Retinal pigment epithelial cell (primary cell): ENCODE data around the gene PRKD3.
A peak's percentile ranks its signal among the peaks of the same experiment; 100 is the strongest.

Experiments used
- DNase-seq: peaks from one replicate; pipeline ENCODE4 v3.0.0-alpha.2; 2010; ENCODE audit warnings: low read depth
- H3K4me3 ChIP-seq: 2 replicates; pipeline ENCODE4 v1.5.1; 2011; ENCODE audit warnings: mild to moderate bottlenecking, low read length, control low read depth, moderate library complexity
- TF ChIP-seq, protein P1 (sequence below): conservative IDR thresholded peaks from 2 replicates; pipeline ENCODE4 v1.5.1; 2011; ENCODE audit warnings: low read depth, low read length, control low read depth, inconsistent platforms

PRKD3 gene

DNA sequence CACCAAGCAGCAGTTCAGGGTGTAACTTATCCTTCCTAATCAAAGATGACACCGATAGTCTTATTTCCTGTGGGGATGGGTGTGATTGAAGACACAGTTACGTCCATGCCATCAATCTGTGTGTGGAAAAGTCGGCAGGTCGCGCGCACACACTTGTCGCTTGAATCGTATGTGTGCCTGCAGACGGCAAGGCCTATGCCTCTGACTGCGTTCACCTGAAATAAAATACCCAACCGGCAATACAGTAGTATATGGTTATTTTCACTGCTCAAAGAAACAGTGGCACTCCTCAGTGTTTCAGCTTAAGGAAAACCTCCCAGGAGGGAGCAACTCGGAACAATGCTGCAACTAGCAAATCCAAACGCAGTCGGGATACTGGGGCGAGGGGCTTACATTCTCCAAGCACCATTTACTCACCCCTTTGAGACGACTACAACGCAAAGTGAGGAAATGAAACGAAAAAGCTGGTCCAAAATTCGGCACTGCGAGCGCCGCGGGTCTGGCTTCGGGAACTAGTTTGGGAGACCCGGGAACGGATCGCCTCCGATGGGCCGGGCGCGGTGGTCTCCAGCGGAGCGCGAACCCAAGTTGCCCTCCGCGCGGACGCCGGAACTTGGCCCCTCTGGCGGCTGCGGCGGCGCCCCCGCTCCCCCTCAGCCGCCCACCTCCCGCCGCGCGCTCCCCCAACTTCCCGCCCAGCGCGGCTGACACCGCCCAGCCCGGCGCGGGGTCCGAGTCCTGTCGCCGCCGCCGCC, 675 bp downstream of the PRKD3 start:
- DNase-seq: no peak
- H3K4me3 ChIP-seq: peak overlapping the region; percentile 87

DNA sequence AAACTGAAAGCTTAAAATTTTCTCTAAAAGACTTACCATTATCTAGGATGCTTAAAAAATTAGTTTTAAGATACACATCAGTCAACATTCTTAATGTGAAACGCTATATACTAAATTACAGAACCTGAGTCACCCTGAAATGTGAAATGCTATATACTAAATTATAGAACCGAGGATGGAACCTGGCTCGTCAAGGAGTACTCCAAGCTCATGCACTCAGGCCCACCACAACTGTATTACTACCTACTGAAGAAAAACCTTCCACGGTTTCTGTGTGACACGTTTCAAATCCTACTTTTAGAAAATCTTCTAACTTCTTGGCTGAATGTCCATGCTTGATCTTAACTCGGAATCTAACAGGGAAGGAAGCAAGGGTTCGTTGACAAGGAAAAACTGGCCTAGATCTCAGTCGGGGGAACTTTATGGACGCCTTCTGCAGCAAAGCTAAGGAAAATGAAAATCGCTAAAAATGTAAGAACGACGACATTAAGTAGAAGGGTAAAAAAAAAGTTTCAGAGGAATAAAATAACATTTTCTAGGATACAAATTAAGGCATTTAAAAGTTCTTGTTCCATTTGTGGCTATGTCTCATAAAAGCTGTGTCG, 1.4 kb downstream of the PRKD3 start:
- TF ChIP-seq, protein P1, sequence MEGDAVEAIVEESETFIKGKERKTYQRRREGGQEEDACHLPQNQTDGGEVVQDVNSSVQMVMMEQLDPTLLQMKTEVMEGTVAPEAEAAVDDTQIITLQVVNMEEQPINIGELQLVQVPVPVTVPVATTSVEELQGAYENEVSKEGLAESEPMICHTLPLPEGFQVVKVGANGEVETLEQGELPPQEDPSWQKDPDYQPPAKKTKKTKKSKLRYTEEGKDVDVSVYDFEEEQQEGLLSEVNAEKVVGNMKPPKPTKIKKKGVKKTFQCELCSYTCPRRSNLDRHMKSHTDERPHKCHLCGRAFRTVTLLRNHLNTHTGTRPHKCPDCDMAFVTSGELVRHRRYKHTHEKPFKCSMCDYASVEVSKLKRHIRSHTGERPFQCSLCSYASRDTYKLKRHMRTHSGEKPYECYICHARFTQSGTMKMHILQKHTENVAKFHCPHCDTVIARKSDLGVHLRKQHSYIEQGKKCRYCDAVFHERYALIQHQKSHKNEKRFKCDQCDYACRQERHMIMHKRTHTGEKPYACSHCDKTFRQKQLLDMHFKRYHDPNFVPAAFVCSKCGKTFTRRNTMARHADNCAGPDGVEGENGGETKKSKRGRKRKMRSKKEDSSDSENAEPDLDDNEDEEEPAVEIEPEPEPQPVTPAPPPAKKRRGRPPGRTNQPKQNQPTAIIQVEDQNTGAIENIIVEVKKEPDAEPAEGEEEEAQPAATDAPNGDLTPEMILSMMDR: no peak
- peak overlapping the region; percentile 87 for H3K4me3 ChIP-seq
- DNase-seq: no peak

More for the DNA sequence above, 675 bp downstream of the PRKD3 start:
- TF ChIP-seq, protein P1: no peak

DNA sequence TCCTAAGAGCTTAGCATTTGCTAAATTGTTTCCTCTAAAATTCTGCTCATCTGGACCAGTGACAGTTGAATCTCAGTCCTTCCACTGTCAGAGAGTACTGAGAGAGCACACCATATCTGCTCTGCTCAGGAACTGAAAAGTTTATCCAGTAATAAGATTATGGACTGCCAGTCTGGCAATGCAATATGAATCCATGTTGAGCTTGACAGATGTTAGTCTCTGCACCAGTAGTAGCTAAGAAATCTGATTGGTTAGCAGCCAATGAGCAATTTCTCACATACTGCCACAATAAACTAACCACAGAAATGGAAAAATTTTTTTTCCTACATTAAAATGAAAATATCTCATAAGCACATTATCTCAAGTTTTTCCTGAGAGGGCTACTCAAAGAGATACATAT, 2.3 kb downstream of the PRKD3 start:
- H3K4me3 ChIP-seq: no peak overlapping the region
- DNase-seq: no peak
- TF ChIP-seq, protein P1: no peak

DNA sequence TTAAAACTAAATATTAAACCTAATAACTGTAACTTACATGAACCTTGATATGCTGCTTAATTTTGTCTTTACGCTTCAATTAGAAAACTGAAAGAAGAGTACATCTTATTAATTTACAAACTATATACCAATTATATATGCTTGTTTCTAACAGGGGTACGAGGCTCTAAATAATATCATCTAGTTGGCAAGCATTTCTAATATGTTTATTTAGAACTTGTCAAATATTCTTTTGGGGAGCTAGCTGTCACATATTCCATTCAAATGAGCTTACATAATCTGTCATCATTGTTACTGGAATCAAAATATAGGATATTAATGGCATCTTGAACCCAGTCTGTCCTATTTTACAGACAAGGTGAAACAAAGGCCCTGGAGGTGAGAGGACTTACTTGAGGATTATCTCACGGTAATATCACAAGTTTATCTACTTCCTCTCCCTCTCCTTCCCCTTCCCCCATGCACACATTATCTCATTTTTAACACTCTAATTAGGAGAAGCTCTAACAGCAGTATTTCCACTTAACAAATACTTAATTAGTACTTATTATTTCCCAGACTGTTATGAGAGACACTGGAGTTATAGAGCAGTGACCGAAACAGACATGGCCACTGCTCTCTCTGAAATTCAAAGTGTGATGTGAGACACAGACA, 3.5 kb downstream of the PRKD3 start:
- TF ChIP-seq, protein P1: no peak
- H3K4me3 ChIP-seq: no peak overlapping the region
- no peak for DNase-seq

DNA sequence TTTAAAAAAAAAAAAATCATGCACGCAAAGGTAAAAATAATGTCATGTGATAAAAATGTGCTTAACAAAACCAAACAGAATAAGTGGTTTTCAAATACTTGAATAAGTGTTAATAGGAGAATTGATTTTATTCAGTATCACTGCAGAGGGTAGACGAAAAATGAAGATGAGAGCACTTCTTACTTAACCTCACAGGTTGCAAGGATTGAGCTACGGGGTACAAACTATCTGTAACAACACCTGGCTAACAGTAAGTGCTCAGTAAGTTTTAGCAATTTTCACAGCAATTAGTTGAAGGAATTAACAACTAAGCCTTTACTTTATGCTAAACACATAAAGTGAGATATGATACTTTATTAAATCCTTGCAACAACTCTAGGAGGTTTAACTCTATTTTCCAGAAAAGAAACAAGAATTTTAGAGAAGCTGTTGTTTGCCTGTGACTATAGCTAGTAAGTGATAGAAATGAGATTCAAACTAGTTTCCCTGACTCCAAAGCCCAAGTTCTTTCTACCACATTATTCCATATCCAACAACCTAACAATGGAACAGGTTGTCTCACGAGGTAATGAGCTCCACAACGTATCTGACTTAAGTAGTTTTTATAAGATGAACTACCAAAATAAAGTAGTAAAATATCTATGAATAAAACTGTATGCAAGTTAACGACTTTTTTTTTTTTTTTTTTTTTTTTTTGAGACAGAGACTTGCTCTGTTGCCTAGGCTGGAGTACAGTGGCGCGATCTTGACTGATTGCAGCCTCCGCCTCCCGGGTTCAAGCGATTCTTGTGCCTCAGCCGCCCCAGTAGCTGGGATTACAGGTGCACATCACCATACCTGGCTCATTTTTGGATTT, 4.7 kb downstream of the PRKD3 start:
- no peak overlapping the region for H3K4me3 ChIP-seq
- TF ChIP-seq, protein P1: no peak
- DNase-seq: no peak

DNA sequence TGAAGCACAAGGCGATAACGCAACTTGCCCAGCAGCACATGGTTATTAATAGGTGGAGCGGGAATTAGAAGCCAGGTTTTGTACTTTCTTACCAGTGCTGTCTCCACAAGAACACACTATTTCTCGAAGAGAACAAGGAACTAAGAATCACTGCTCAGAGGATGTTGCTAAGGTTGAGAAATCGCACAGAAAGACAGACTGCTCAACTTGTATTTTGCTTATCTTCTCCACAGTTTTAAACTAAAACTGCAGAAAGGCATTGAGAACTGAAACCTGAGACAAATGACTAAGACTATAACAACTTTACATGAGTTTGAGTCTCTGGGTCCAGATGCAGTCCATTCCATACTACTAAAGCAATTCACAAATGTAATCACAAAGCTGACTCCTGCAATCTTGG, 6.2 kb downstream of the PRKD3 start:
- H3K4me3 ChIP-seq: no peak overlapping the region
- TF ChIP-seq, protein P1: no peak
- DNase-seq: no peak
